Astrocyte of the cerebellum (primary cell): ENCODE measurements around the gene LRRC43.

Source experiments
- DNase-seq: peaks from one replicate; pipeline ENCODE4 v3.0.0-alpha.2; 2011; ENCODE audit warnings: low read depth
- H3K4me3 ChIP-seq: 2 replicates; pipeline ENCODE4 v1.5.1; 2011; ENCODE audit warnings: mild to moderate bottlenecking, low read depth, low read length, moderate library complexity
- in situ Hi-C: cut with HindIII; loops from 2 replicates; pipeline ENCODE4 v1.10.0; 2017; ENCODE audit warnings: low sequenced_read_pairs
- TF ChIP-seq, protein P1 (sequence below): IDR thresholded peaks from 2 replicates; pipeline ENCODE4 v1.5.1; 2012; ENCODE audit warnings: low read length, low read depth, moderate library complexity, mild to moderate bottlenecking; ENCODE audit errors: missing control alignments

The LRRC43 gene

DNA sequence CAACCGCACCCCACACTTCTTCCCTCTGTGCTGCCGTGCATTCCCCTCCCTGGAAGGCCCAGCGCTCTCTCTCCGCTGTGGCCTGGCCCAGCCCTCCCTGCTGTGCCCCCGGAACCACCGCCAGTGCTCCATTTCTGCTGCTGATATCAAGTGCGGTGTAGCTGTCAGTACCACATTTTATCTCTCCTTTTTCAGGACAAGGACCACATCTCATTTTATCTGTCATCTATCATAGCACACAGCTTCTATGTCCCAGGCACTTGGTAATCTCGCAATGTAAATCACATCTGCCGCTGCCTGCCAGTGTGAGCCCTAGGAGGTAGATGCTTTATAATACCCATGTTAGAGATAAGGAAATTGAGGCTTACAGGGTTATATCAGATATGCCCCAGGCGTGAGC is 27.2 kb upstream of the LRRC43 start:
- TF ChIP-seq, protein P1, sequence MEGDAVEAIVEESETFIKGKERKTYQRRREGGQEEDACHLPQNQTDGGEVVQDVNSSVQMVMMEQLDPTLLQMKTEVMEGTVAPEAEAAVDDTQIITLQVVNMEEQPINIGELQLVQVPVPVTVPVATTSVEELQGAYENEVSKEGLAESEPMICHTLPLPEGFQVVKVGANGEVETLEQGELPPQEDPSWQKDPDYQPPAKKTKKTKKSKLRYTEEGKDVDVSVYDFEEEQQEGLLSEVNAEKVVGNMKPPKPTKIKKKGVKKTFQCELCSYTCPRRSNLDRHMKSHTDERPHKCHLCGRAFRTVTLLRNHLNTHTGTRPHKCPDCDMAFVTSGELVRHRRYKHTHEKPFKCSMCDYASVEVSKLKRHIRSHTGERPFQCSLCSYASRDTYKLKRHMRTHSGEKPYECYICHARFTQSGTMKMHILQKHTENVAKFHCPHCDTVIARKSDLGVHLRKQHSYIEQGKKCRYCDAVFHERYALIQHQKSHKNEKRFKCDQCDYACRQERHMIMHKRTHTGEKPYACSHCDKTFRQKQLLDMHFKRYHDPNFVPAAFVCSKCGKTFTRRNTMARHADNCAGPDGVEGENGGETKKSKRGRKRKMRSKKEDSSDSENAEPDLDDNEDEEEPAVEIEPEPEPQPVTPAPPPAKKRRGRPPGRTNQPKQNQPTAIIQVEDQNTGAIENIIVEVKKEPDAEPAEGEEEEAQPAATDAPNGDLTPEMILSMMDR: no peak
- no peak for DNase-seq
- in situ Hi-C loops: no loop called here
- H3K4me3 ChIP-seq: no peak overlapping the region

DNA sequence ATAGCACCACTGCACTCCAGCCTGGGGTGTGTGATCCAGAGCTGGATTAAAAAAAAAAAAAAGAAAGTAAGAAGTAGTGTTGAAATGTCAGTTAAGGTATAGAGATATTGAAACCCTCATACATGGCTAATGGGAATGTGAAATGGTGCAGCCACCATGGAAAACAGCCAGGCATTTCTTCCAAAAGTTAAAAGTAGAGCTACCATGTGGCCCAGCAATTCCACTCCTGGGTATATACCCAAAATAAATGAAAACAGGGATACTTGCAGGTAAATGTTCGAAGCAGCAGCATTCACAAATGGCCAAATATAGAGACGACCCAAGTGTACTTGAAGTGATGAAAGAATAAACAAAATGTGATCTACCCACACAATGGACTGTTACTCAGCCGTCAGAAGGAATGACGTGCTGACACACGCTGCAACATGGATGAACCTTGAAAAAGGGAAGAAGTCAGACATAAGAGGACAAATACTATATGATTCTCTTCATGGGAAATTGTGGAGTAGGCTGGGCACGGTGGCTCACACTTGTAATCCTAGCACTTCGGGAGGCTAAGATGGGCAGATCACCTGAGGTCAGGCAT is 24.1 kb upstream of the LRRC43 start:
- H3K4me3 ChIP-seq: no peak overlapping the region
- in situ Hi-C loops: no loop called here
- TF ChIP-seq, protein P1: no peak
- DNase-seq: no peak

DNA sequence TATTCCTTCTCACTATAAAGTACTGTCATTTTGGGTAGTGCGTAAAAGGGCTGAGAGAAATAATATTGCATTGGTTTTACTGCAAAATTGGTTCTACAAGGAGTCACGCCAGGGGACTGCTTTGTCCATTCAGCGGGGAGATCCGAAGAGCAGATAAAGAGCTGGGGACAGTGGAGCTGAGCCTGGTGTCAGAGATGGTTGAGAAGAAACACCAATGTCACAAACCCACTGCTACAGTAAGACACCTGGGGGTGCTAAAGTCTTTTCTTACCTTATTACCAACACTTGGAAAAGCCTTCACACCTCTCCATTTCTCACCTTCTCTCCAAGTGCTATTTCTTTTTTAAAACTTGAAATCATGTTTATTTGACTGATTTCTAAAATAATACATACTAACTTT is 23.0 kb upstream of the LRRC43 start:
- no peak for DNase-seq
- in situ Hi-C loops: no loop called here
- TF ChIP-seq, protein P1: no peak
- H3K4me3 ChIP-seq: no peak overlapping the region

DNA sequence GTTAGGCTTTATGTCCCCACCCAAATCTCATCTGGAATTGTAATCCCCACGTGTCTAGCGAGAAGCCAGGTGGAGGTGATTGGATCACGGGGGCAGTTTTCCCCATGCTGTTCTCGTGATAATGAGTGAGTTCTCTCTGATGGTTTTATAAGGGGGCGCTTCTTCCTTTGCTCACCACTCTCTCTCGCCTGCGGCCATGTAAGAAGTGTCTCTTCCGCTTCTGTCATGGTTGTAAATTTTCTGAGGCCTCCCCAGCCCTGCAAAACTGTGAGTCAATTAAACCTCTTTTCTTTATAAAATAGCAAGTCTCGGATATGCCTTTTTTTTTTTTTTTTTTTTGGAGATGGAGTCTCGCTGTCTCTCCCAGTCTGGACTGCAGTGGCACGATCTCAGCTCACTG is 22.2 kb upstream of the LRRC43 start:
- in situ Hi-C loops: no loop called here
- no peak overlapping the region for H3K4me3 ChIP-seq
- DNase-seq: no peak
- TF ChIP-seq, protein P1: no peak

DNA sequence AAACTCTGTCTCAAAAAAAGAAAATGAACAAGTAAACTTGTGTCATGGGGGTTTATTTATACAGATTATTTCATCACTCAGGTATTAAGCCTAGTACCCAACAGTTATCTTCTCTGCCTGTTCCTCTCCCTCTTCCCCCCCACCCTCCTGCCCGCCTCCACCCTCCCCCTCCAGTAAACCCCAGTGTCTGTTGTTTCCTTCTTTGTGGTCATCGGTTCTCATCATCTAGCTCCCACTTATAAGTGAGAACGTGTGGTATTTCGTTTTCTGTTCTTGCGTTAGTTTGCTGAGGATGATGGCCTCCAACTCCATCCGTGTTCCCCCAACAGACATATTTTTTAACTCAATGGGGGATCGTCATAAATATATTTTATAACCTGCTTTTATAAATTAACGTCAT is 21.2 kb upstream of the LRRC43 start:
- no peak for DNase-seq
- in situ Hi-C loops: no loop called here

DNA sequence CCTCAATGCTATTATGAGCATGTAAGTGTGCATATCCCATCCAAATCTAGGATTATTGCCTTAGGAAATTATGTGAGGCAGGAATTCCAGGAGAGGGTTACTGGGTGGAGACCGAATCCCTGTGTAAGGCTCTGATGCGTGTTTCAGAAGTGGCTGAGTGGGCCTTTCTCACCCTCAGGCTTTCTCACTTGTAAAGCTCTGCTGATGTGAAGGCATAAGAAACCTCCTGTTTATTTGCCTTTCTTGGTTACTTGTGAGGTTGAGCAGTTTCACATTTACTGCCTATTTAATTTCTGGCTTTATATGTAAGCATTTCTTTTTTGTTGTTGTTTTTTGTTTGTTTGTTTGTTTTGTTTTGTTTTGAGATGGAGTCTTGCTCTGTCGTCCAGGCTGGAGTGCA is 19.9 kb upstream of the LRRC43 start:
- in situ Hi-C loops: no loop called here
- H3K4me3 ChIP-seq: no peak overlapping the region
- TF ChIP-seq, protein P1: no peak
- no peak for DNase-seq

More for the DNA sequence above, 21.2 kb upstream of the LRRC43 start:
- TF ChIP-seq, protein P1: no peak
- H3K4me3 ChIP-seq: no peak overlapping the region
